ENCODE data around the gene PNPLA5.
"Not testable (repeated sequence)": the region's sequence is repeated elsewhere in the genome, so short reads cannot be mapped to it uniquely, and the experiment has no call there.

PNPLA5 gene

GRCh38 chr22:43891360-43892182 lies at the start of gene PNPLA5:
Gene PNPLA5, minus strand, starts transcription at chr22:43892013. Its CDS starts 133 bp downstream, at chr22:43891880.
- peak in 1 of 2 donors; percentile 10 for DNase-seq (ENCODE audit: low read depth in 1 of 2, low spot score in 1 of 2)

- no peak for DNase-seq (ENCODE audit: low read depth in 1 of 2, low spot score in 1 of 2)
Observed at GRCh38 chr22:43941449-43941848, 49.6 kb upstream of the PNPLA5 start.

DNA sequence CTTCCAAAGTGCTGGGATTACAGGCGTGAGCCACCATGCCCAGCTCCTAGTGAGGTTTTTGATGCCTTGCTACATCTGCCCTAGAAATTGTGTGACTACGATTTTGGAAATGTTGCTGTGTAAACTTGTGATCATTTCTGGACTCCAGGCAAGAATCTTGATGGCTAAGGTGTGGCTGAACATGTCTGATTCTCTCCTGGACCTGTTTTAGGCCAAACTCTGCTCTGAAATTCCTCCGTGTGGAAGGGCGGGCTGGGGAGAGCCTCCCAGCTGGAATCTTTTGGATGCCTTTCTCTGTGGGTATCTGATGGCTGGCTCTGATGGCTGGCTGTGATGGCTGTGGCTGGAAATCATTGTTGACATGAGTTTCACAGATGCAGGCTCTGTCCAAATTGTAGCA lies 40.0 kb upstream of the PNPLA5 start:
- DNase-seq (ENCODE audit: low read depth in 1 of 2, low spot score in 1 of 2) = no peak

DNA sequence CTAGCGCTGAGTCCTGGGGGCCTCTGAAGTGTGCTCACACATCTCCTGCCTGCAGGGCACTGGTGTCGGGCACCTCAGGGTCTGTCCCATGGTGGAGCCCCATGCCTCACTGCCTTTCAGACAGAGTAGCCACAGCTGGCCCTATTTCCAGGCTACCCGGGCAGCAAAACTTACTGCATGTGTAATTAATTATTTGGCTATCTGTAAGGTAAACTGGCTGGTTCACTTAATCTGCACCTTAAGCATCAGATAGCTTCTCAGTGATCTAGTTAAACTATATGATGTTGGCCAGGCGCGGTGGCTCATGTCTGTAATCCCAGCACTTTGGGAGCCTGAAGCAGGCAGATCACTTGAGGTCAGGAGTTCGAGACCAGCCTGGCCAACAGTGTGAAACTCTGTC lies 37.1 kb upstream of the PNPLA5 start:
- DNase-seq (ENCODE audit: low read depth in 1 of 2, low spot score in 1 of 2) = no peak

DNA sequence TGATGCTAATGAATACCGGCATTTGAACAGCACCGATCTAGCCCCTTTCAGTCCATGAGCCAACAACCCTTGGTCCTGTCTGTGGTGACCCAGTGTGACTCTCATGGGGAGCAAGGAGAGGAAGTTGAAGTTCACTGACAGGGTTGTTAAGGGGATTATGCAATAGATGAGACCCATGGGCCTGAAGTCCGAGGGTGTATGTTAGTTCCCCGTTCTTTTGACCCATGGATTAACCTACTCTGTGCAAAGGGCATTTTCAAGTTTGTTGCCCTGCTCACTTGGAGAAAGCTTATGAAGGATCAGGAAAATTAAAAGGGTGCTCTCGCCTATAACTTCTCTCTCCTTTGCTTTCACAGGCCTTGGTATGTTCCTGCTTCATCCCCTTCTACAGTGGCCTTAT lies 36.7 kb upstream of the PNPLA5 start:
- DNase-seq (ENCODE audit: low read depth in 1 of 2, low spot score in 1 of 2) = no peak

DNA sequence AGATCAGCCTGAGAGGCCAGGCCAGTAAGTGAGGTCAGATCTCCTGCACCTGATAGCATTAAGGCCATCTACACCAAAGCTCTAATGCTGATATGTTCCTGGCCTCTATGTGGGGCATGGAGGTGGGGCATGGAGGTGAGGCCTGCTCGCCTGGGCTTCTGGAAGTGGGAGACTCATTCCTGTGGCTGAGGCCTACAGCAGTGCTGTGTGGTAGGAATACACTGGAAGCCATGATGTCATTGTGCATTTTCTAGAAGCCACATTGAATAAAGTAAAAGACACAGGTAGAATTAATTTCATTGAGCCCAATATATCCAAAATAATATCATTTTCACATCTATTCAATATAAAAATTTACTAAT lies 34.5 kb upstream of the PNPLA5 start:
- DNase-seq (ENCODE audit: low read depth in 1 of 2, low spot score in 1 of 2) = no peak

GRCh38 chr22:43925433-43926348 lies 33.9 kb upstream of the PNPLA5 start:
- no peak for DNase-seq (ENCODE audit: low read depth in 1 of 2, low spot score in 1 of 2)

DNA sequence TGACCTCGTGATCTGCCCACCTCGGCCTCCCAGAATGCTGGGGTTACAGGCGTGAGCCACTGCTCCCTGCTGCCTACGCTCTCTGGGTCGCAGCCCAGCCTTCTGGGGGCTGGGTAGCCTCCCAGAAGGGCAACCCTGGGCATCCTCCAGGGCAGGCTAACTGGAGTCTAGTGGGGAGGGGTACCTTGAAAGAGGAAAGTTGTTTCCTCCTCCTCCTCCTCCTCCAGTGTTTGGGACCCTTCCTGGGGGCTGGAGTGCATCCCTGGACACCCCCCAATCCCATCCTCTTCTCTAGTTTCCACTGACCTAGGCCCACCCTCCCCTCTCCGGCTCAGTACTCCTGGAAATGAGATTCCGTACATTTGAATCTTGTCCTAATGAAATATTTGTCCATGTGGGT lies 33.1 kb upstream of the PNPLA5 start:
- no peak for DNase-seq (ENCODE audit: low read depth in 1 of 2, low spot score in 1 of 2)

DNA sequence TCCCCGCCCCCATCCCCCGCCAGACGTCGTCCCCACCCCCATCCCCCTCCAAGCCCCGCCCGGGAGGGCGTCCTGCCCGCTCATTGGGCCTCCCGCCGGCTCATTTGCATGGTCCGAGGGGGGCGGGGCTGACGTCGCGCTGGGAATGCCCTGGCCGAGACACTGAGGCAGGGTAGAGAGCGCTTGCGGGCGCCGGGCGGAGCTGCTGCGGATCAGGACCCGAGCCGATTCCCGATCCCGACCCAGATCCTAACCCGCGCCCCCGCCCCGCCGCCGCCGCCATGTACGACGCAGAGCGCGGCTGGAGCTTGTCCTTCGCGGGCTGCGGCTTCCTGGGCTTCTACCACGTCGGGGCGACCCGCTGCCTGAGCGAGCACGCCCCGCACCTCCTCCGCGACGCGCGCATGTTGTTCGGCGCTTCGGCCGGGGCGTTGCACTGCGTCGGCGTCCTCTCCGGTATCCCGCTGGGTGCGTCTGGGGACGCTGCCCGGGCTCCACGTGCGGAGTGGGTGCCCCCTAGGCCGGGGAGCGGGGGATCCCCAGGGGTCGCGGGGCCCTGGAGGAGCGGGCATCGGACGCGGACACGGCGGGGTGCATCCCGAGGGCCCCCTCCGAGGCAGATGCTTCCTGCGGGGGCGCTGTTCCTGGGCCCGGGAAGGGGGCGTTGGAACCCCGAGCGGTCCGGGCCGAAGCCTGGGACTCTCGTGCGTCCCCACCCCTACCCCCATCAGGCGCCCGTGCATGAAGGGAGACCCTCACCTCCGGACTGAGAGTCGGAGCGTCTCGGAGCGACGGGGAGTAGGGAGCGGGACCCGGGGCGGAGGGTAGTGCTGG lies 32.0 kb upstream of the PNPLA5 start, which contains the start of gene PNPLA3:
Gene PNPLA3, plus strand, starts transcription at position 175 of the 834 bp plus-strand sequence. Its CDS starts 107 bp downstream, at position 282.
- peak; percentile 48 to 71 for DNase-seq (ENCODE audit: low read depth in 1 of 2, low spot score in 1 of 2)

GRCh38 chr22:43923191-43923590 lies 31.4 kb upstream of the PNPLA5 start:
- DNase-seq (ENCODE audit: low read depth in 1 of 2, low spot score in 1 of 2) = no peak

DNA sequence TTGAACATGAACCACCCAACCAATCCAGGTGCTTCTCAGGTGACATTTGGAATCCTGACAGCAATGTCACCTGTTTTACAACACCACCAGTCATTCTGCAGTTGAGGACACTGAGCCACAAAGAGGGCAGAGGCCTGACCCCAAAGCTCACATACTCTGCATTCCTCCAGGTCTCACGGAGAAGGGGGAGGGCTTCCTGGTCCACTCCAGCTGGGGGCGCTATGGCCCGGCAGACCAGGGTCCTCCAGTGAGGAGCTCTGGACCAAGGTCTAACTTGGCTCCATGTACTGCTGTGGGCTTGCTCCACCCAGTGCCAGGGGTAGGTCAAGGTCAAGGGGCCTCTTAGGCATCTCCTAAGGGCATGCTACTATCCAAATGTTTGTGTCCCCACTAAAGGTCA lies 30.3 kb upstream of the PNPLA5 start:
- DNase-seq (ENCODE audit: low read depth in 1 of 2, low spot score in 1 of 2) = no peak

DNA sequence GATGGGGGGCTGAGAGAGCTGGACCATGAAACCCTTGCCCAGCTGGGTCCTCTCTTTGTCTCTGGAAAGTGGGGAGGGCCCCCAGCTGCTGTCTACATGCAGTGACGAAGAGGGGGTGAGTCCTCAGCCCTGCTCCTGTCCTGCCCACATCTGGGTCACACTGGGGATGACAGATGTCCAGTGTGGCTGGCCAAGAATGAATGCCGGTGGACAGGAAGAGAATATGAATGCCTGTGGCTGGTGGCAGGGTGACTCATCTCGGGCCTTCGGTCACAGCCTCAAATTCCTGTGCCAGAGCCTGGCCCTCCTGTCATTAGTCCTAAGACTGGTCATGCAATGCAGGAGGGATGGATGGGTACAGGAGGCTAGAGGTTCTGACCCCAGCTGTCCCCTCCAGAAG lies 29.6 kb upstream of the PNPLA5 start:
- DNase-seq (ENCODE audit: low read depth in 1 of 2, low spot score in 1 of 2) = no peak

DNA sequence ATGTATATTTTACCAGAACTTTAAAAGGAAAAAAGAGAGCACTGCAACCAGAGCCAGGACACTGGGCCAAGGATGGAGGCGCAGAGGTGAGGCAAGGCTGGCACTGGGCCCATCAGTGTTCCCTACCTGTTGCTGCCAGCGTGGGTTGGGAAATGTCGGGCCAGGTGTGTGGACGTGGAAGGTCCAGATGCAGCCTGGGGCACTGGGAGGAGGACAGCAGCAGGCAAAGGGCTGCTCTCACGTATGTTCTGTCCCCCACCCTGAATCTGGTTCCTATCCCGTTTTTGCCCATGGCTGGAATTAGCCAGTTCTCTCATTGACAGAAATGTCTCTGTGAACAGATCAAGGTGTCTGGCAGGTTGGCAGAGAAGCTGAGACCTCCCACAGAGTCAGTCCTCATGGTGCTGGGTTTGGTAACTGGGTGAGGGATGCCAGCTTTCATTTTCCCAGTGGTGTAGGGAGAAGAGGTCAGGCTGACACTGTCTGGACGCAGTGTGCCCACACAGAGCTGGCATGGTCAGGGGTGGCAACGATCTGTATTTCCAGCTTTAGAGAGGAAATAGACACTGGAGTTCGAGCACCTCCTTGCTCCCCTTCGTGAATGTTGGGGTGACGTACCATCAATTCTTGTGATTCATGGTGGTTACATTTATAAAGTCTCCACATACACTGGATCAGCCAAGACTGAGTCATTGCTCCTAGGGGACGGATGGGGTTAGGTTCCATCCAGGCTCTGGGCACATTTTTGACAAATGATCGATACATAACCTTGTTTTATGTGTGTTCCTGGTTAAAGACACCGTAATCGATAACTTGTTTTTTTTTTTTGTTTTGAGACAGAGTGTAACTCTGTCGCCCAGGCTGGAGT lies 27.5 kb upstream of the PNPLA5 start:
- no peak for DNase-seq (ENCODE audit: low read depth in 1 of 2, low spot score in 1 of 2)

DNA sequence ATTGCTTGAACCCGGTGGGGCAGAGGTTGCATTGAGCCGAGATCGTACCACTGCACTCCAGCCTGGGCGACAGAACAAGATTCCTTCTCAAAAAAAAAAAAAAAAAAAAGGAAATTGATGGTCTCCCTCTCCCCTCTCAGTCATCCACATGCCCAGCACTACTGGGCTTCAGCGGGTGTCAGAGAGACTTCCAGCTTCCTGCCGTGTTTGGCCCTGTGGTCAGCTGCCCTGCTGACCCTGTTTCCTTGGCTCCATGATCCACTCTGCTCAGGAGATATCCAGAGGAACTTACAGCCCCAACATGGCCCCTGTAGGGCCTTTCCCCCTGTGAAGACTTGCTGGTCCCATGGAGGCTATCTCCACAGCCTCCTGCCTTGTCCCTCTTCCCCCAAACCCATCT lies 25.7 kb upstream of the PNPLA5 start:
- DNase-seq (ENCODE audit: low read depth in 1 of 2, low spot score in 1 of 2) = no peak

- DNase-seq (ENCODE audit: low read depth in 1 of 2, low spot score in 1 of 2) = no peak
Observed at GRCh38 chr22:43911351-43911750, 19.5 kb upstream of the PNPLA5 start.

GRCh38 chr22:43910178-43910695 lies 18.4 kb upstream of the PNPLA5 start:
- DNase-seq (ENCODE audit: low read depth in 1 of 2, low spot score in 1 of 2) = no peak

DNA sequence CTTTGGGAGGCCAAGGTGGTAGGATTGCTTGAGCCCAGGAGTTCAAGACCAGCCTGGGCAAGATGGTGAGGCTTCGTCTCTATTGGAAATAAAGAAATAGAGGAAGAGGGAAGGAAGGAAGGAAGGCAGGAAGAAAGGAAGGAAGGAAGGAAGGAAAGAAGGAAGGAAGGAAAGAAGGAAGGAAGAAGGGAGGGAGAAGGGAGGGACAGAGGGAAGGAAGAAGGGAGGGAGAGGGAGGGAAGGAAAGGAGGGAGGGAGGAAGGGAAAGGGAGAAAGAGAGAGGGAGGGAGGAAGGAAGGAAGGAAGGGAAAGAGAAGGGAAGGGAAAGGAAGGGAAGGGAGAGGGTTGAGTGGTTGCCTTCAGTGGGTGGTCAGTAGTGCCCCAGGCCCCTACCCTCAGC lies 17.9 kb upstream of the PNPLA5 start:
- DNase-seq (ENCODE audit: low read depth in 1 of 2, low spot score in 1 of 2) = no peak

- DNase-seq (ENCODE audit: low read depth in 1 of 2, low spot score in 1 of 2) = no peak
Observed at GRCh38 chr22:43905681-43906080, 13.9 kb upstream of the PNPLA5 start.

DNA sequence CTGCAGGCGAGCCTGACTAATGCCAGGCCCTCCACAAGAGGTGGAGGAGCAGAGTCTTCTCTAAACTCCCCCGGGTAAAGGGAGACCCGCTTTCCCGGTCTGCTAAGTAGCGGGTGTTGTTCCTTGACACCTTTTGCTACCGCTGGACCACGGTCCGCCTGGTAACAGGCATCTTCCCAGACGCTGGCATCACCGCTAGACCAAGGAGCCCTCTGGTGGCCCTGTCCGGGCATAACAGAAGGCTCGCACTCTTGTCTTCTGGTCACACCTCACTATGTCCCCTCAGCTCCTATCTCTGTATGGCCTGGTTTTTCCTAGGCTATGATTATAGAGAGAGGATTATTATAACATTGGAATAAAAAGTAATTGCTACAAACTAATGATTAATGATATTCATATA lies 12.6 kb upstream of the PNPLA5 start:
- peak in 1 of 2 donors; percentile 15 for DNase-seq (ENCODE audit: low read depth in 1 of 2, low spot score in 1 of 2)

DNA sequence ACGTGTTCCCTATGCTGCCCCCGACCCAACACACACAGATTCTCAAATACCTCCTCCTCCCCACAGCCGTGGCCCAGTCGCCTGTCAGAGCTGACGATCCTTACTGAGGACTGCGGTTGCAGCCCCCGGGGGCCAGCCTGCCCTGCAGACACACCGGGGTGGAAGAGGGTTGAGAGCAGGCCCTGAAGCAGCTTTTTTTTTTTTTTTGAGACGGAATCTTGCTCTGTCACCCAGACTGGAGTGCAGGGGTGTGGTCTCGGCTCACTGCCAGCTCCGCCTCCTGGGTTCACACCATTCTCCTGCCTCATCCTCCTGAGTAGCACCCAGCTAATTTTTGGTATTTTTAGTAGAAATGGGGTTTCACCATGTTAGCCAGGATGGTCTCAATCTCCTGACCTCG lies 11.2 kb upstream of the PNPLA5 start:
- DNase-seq (ENCODE audit: low read depth in 1 of 2, low spot score in 1 of 2) = not testable (repeated sequence)
